GDM1 (cell line): Measurements from ENCODE around the gene NKX2-2.

Experiments
- DNase-seq: peaks from one replicate; lab custom pipeline; 2025; lab: John Stamatoyannopoulos, UW

The NKX2-2 gene

DNA sequence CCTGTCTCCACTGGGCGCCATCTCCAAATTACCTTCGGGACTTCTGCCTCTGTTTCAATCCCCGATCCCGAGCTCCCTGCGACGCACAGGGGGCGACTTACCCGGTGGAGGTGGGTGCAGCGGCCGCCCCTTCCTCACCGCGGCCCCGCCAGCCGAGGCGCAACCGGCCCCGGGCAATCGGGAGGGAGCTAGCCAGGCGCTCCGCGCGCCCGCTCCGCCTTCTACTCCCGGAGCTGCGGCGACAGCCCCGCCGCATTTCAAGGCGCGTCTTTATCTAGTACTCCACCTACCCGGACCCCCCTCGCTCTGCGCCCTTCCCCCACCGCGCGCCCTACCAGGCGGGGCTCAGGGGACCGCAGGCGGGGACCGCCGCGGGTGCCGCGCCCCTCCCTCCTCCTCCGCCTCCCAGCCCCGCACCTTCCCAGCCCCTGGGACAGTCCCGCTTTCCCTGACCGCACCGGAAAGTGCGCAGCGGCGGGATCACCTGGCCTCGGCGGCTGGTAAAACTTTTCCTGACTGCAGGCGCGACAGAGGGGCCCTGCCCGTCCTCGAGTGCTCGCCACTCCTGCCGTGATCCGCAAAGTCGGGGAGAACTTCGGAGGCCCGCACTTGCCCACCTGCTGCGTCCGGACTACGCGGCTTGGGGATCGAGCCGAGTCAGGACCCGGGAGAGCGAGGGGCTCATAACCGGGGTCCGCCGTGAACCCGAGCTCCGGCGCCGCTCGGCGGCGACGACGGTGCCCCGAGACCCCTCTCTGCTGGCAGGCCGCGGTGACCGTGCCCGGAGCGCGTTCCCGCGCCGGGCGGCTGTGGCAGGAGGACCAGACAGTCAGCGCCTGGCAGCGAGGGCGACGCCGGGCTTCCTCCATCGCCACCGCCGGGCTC is 8.0 kb upstream of the NKX2-2 start:
- DNase-seq = no peak

DNA sequence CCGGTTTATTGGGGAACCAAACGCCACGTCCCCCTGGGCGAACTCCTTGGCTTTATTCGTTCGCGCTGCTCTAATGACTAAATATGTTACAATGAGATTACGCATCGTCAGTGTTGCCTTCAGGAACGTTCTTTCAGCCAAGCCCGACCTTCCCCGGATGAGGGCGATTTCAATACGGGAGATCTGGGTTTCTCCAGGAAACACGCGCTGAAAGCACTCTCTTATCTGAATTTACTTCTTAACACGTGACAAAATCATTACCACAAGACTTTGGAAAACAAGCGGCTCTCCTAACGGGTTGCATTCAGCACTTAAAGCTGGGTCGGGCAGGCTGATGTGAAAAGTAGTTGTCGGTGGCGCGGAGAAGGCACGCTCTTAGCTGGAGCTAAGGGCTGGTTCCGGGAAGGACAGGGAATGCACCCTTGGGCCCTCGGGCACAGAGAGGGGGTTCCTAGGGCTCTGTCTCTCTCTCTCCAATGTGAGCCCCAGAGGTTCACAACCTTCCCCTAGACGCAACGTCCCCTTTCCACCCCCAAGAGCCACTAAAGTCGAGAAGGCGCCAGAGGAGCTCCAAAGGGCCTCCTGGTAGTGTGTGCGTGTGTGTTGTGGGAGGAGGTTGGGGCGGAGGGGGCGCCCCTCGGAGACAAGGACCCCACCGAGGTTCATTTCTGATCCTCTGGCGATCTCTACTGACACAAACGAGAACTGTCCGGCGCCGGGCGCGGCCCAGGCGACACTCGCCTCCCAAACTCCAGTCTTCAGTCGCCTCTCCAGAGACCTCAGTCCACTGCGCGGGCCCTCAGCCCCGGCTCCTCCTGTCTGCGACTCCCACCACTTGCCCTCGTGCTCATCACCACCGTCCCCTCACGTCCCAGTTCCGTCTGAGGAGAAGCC is 7.1 kb upstream of the NKX2-2 start:
- no peak for DNase-seq

DNA sequence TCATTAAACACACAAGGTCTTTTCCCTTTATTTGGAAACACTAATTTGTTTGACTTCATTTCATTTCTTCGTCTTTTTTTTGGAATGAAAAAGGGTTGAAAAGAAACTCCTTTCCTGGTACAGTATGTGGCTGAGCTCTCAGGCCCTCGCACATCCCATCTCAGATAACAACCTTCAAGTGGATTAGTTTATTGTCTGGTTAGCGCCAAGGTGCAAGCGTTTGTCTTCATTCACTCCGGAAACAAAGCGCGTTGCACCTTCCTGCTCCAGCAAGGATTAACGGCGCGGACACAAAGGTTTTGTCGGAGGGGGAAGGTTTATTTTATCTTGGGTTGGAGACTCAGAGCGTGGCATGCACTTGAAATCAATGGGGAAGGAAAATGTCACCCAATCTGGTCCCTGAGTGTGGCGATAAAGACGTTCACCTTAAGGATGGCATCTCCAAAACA is 5.3 kb upstream of the NKX2-2 start:
- no peak for DNase-seq

DNA sequence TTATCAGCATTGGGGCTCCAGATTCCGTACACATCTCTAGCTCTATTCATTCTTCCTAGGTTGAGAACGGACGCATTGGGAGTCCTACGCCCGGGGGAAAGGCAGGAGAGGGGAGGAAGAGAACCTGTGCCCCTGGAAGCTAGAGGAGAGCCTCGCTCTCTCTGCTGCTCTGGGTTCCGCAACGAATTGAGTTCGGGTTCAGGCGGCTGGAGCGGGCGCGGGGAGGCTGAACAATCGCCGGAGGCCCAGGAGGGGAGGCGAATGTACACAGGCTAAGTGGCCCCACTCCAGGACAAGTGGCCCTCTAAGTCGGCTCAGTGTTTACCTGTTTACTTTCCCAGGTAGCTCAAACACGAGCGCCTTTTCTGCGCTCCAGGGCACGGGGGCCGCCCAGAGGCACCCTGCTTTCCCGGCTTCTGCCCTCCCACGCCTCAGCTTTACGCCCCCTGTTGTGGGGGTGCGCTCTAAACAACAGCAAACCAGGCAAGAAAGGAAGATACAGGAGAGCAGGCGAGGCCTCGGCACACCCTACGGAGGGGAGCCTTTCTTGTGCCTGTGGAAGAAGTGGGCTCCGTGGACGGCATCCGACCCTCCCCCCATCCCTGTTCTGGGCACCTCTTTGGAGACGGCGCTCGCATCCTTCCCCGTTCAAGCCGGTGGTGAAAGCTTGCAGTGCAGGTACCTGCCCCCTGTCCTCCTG is 4.6 kb upstream of the NKX2-2 start:
- DNase-seq = no peak

DNA sequence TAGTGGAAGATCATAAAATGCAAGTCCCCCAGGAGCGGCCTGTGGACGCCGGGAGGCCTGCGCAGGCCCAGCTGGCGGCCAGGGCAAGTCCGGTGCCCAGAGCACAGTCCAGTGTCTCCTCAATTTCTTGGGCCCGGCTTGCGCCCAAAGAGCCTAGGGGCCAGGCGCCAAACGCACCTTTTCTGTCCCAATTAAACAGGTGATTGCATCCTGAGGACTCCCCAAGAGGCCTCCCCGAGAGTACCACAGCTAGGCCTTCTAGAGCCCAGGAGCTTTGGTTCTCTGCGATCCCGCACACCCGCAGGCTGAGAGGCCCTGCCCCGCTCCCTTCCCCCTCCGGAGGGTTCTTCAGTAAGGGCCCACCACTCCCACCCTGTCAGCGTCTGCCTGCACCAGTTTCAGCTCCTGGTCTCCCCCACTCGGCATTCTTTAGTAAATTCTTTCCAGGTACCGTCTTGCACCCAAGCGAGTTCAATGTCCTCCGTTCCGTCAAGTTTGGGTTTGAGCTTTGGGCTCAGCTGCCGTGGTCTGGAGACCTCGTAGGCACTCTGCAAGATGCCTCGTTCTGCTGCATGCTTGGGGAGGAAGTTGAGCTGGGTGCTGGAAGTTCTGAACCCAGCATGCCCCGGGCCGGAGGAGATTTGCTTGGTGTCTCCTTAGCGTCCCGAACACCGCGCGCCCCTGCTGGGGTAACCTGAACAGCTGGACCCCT is 3.9 kb upstream of the NKX2-2 start:
- DNase-seq = no peak

DNA sequence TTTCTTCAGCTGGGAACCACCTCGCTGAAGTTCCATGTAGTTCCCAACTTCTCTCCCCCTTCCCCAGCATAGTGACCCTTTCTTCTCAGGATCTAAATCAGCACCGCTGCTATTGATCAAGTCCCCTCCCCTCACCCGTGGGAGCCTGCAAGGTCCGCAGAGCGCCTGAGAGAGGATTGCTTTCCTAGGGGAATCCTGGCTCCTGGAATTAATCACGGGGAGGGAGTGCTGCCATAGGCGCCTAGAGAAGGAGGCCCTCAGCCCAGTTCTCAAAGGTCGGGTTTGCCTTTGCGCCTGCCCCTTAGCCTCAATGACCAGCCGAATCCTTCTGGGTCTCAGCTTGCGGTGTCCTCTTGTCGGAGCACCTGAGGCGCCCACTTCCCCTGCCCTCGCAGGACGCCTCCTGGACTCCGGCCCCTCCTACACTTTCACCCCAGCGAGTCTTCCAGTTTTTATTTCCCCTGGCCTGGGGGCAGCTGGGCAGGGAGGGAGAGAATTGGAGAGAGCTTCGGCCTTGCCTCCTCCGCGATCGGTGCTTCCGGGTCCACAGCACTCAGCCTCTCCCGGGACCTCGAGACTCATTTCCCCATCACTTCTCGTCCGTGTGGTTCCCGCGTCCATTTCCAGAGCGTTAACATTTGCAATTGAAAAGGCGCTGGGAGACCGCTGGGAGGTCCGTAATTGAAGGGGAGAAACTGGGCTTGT is 3.1 kb upstream of the NKX2-2 start:
- no peak for DNase-seq

DNA sequence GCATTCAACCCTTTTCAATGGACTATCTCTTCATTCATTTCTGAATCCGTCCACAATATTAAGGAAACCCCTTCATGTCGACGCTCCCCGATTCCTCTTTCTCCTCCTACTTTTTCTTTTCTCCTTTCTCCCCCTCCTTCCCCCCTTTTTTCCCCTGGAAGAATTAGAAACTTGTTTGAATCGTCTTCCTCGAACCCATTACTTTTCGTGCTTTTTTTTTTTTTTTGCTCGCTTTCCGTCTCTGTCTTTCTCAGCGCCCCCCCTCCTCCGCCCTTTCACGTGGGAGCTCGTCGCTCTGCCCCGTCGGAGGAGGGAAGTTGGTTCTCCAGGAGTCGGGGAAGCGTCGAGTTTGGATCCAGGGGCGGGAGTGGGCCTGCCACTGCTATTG is 2.3 kb upstream of the NKX2-2 start:
- no peak for DNase-seq

DNA sequence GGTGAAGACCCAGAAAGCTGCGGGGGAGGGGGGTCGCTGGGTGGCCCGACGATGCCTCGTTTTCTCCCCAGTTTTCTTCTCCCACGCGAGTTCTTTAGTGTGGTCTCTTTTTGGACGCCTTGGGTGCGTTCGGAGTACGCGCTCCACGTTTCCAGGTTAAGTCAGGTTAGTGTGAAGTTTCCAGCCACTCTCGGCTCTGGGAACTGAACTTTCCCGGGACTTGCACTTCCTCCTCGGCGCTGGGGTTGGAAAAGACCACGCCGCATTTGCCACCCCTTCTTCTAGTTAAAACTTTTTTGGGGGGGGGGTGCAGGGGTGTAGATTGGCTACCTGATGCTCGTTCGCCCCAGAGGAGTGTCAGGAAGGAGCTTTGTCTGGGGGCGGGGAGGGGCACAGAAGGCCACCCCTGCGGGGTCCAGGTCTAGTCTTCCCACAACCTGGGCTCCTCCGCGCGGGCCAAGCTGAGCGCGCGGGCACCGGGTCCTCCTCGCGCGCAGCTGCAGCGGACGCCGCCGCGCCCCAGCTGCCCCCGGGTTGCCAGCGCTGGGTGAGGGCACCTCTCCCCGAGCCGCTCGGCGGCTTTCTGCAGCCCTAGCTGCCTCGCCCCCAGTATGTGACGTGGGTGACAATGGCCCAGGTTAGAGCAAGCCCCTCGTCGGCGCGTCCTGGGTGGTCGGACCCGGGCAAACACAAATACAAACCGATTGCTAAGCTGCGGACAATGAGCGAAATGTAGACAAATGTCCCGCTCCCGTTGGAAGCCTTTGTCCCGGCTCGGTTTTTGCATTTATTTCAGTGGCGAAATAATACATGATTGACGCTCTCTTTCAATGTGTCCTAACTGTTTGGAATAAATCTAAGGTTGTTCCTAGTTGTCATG is 1.7 kb upstream of the NKX2-2 start:
- no peak for DNase-seq

DNA sequence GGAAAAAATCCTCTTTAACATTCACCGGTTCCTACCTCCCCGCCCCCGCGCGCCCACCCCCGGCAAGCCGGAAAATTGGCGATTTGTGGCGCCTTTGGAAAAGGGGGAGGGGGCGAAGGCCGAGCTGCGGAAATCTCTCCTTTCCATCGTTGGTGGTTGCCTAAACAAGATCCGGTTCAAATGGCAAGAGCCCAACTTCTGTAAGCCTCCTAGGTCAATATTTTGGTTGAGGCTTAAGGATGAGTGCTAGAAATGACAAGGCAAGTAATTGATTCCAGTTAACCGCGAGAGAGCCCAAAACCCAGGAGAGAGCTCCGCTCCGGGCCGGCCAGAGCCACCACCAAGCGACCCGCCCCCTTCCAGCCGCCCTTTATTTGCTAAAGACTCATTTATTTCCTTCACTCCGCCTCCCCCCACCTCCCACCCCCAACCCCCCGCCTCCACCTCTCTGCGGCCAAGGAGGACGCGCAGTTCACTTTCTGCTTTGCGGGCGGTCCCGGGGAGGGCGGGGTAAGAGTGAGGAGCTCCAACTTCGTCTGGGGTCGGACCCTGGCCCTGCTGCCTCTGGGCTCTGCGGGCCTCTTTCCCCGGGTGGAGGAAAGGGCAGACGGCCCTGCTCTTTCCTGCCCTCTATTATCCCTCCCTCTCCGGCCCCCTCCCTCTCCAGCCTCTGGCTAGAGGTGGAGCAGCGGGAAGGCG is 838 bp upstream of the NKX2-2 start:
- DNase-seq = no peak

DNA sequence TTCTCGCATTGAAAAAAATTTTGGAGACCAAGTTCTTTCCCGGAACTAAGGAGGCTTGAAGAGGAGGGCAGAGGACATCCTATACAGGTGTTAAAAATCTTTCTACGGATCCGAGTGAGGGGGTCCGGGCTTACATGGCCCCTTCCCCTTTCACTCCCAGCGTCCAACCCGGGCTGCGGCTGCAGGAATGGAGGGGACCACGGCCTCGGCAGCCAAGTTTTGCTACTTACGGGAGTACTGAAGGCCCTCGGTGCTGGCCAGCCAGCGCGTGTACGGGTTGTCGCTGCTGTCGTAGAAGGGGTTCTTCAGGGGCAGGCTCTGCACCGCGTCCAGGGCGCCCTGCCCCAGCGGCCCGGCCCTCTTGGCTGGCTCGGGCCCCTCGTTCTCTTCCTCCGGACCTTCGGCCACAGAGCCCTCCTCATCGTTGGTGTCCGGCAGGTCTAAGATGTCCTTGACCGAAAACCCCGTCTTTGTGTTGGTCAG is 642 bp downstream of the NKX2-2 start:
- DNase-seq = no peak

DNA sequence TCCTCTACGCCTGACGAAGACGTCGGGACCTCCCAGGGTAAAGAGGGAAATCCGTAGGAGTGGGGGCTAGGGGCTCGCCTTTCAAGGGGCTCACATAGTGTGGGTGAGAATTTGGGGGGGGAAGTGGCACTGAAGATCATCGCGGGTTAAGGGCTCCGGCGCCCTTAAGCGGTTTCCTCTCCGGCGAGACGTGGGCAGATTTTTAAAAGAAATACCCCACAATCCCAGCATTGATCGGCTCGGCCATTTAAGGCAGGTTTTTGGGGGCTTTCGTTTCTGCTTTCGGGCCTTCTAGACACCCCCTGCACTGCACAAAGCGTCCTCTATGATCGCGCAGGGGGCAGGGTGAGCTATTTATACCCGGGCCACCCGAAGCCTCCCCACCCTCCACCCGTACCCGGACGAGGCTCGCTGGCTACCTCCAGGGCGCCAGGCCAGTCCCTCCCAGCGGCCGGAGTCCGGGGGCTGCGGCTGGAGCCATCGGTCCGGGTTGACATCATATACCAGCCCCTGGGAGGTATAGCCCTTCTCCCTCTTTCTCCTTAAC is 1.2 kb downstream of the NKX2-2 start:
- no peak for DNase-seq

DNA sequence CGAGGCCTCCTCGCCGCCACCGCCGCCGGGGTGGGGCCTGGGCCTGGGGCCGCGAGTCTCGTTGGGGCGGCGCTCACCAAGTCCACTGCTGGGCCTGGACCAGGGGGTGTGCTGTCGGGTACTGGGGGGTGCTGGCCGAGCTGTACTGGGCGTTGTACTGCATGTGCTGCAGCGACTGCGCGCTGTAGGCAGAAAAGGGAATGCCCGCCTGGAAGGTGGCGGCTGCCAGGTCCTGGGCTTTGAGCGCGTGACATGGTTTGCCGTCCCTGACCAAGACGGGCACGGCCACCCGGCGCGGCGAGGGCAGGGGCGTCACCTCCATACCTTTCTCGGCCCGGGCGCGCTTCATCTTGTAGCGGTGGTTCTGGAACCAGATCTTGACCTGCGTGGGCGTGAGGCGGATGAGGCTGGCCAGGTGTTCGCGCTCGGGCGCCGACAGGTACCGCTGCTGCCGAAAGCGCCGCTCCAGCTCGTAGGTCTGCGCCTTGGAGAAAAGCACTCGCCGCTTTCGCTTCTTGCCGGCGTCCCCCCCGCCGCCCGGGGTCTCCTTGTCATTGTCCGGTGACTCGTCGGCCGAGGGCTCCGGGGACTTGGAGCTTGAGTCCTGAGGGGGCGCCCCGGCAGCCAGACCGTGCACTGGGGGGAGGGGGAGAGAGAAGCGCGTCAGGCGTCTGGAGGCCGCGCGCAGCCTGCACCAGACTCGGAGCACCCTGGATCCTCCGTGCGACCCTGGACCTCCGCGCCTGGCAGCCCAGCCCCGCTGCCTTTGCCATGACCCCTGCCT is 1.8 kb downstream of the NKX2-2 start:
- DNase-seq = no peak

DNA sequence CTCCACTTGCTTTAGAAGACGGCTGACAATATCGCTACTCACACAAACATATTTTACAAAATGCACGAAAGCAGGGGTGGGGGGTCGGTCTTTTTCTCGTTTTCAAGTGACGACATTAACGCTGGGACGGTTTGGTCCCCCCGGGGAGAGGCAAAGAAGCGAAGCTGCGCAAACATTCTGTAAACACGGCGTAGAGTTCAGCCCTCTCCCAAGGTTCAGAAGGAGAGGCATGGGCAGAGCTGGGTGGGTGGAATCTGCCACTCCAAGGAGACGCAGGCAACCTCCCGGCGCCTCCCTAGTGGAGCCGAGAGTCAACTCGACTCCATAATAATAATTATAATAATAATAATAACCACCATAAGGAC is 2.4 kb downstream of the NKX2-2 start:
- DNase-seq = no peak

DNA sequence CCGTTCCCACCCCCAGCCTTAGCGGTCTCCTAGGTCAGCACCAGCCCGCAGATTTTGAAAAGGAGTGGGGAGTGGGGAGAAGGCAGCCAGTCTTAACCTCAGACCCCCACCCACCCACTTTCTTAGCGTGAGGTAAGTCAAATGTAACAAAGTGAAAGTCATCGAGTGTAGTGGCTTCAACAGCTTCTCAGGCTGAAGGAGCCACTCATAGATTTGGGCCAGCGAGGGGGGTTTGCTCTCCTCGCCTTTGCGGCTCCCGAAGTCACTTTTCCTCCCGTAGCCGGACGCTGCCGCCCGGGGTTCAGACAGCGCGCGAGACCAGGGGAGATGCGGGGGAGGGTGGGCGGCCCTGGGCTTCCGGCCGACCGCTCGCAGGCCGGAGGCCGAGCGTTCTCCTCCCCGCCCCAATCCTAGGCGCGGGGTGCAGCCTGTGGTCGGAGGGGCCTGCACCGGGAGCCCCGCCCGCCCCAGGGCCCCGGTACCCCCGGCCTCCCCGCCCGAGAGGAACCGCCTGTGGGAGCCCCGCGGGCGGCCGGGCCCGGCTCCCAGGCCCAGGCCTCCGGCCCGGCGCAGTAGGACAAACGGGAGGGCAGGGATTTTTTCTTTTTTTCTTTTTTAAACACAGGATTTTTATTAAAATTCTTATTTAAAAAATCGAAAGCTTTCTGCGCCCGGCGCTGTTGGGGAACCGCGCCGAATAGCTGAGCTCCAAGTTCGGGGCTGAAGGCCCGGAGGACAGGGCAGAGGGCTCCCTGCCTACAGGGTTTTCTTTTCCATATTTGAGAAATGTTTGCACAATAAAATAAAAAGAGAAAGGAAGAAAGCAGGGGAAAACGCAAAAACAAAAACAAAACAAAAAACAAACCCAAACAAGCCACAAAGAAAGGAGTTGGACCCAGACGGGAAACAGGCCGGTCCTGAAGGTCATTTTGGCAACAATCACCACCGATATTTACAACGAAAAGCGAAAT is 3.2 kb downstream of the NKX2-2 start:
- DNase-seq = no peak

DNA sequence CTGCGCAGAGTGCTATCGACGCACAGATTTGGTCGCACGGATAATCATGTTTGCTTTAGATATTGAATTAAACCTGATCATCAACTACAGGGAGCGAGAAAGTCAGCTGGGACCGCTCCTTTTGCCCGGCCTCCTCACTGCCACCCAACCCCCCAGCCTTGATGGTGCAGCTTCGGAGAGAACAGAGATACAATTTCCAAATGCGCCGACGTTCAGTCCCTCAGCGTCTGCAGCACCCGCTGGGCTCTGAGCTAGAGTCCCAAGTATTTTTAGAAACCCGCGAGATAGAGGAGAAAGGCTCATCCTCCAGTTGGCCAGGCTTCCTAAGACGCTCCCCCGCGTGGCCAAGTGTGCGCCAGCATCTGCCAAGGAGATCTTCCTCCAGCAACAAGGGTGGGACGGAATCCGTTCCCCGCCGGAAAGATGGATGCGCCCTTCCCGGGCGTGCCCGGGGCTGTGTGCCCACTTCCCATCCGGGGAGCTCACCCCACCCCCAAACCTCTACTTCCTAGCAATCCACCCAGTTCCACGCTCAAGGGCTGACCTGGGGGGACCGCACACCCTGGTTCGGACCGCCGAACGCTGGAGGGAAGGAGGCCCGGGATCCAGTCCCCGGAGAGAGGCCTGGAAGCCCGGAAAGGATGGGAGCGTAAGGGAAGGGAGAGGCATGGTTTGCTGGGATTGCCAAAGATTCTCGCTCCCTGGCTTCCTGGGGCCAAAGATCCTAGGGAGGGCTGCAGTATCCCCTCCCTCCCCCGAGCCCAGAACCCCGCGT is 4.1 kb downstream of the NKX2-2 start:
- no peak for DNase-seq

DNA sequence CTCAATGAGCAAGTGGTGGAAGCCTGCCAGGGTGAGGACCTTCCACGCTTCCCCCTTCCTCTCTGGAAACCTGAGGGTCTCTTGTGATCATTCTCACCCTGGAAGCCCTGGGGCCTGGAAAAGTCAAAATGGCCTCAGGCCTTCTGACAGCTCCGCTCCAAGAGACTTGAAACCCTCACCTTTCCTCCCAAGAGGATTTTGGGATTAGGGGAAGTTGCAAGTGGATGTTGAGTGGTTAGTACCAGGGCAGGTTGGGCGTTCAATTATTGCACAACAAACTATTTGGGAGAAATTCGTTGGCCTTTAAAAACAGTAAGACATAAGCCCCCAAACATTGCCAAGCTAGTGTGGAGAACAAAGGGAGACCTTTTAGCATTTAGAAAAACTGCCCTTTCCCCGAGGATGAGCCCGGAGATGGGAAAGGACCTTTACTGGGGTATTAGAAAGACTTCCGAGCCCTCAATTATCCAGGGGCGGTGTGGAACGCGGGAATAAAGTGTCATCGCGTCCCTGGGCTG is 4.7 kb downstream of the NKX2-2 start:
- no peak for DNase-seq
